SU-DHL-6 (cell line): ENCODE data around the gene ATP6V1G2.

Source experiments
- H2AFZ ChIP-seq: fragments of 200-600 bp; sonication (generic); 2 replicates; pipeline ENCODE4 v1.6.1; 2014; ENCODE audit warnings: low read depth, mild to moderate bottlenecking, moderate library complexity, mixed read lengths, antibody characterized with exemption, low read length; ENCODE audit not compliant: severe bottlenecking
- H3F3A ChIP-seq: fragments of 200-600 bp; shearing (Covaris generic); 2 replicates; pipeline ENCODE4 v1.6.0; 2016; ENCODE audit warnings: antibody characterized with exemption, mild to moderate bottlenecking; ENCODE audit not compliant: insufficient read depth
- H3K27ac ChIP-seq: fragments of 200-600 bp; sonication (generic); 2 replicates; pipeline ENCODE4 v1.5.1; 2016; ENCODE audit warnings: low read depth, mild to moderate bottlenecking, low read length, moderate library complexity, mixed read lengths
- H3K27me3 ChIP-seq: fragments of 200-600 bp; sonication (generic), shearing (Covaris generic); 2 replicates; pipeline ENCODE4 v1.6.0; 2014; ENCODE audit warnings: mild to moderate bottlenecking, low read length
- H3K36me3 ChIP-seq: fragments of 200-600 bp; sonication (generic); 2 replicates; pipeline ENCODE4 v1.6.1; 2014; ENCODE audit warnings: mild to moderate bottlenecking, low read length, mixed read lengths
- H3K4me2 ChIP-seq: fragments of 300-600, 200-600 bp; shearing (Covaris generic), sonication (generic); 2 replicates; pipeline ENCODE4 v1.6.0; 2014; ENCODE audit warnings: low read length, low read depth, mild to moderate bottlenecking; ENCODE audit not compliant: poor library complexity, severe bottlenecking
- H3K4me3 ChIP-seq: fragments of 200-600 bp; sonication (generic); 2 replicates; pipeline ENCODE4 v1.5.1; 2014; ENCODE audit warnings: antibody characterized with exemption, low read length, mild to moderate bottlenecking, mixed read lengths; ENCODE audit not compliant: insufficient read depth, poor library complexity, severe bottlenecking
- H3K79me2 ChIP-seq: fragments of 200-600 bp; sonication (generic); 2 replicates; pipeline ENCODE4 v1.6.1; 2014; ENCODE audit warnings: mild to moderate bottlenecking, low read length, moderate library complexity; ENCODE audit not compliant: insufficient read depth
- H3K9ac ChIP-seq: fragments of 200-600 bp; sonication (generic); 2 replicates; pipeline ENCODE4 v1.7.0; 2014; ENCODE audit warnings: mild to moderate bottlenecking, low read length
- H3K9me2 ChIP-seq: fragments of 200-600 bp; sonication (generic); replicated peaks from 2 replicates; pipeline ENCODE4 v1.6.1; 2014; ENCODE audit warnings: low read length; ENCODE audit not compliant: insufficient read depth
- H3K9me3 ChIP-seq: fragments of 200-600 bp; sonication (generic); 2 replicates; pipeline ENCODE4 v1.6.1; 2014; ENCODE audit warnings: low read length, mixed read lengths; ENCODE audit not compliant: insufficient read depth
- H4K20me1 ChIP-seq: fragments of 200-600 bp; sonication (generic); 2 replicates; pipeline ENCODE4 v1.6.1; 2014; ENCODE audit warnings: low read depth, mild to moderate bottlenecking, antibody characterized with exemption, low read length, moderate library complexity, mixed read lengths
- CTCF ChIP-seq: fragments of 200-600 bp; sonication (generic); IDR thresholded peaks from one replicate; pipeline ENCODE4 v1.5.1; 2017; ENCODE audit warnings: antibody characterized with exemption, mild to moderate bottlenecking, low read length, moderate library complexity; ENCODE audit not compliant: insufficient read depth, poor library complexity, severe bottlenecking
- EZH2phosphoT487 ChIP-seq: fragments of 200-600 bp; sonication (generic), shearing (Covaris generic); conservative IDR thresholded peaks from 2 replicates; pipeline ENCODE4 v1.6.1; 2018; ENCODE audit warnings: mild to moderate bottlenecking, antibody characterized with exemption, low read length, moderate library complexity, mixed read lengths

ATP6V1G2 gene

GRCh38 chr6:31579119-31579505, 32.7 kb upstream of the ATP6V1G2 start:
- no peaks in the 10 kb centered on the region for H4K20me1 ChIP-seq
- H3K4me3 ChIP-seq, result no peak overlapping the region
- H3K9me2 ChIP-seq, result no peaks in the 10 kb centered on the region
- H3K27me3 ChIP-seq, result no peaks in the 10 kb centered on the region
- peaks cover 43% of the 10 kb centered on the region for H3K79me2 ChIP-seq
- no peak overlapping the region for H2AFZ ChIP-seq
- H3K4me2 ChIP-seq, result peak overlapping the region; percentile 86
- H3K36me3 ChIP-seq, result peaks cover 3% of the 10 kb centered on the region; the same call in 1 of the 2 replicates
- peaks cover 89% of the 10 kb centered on the region for H3F3A ChIP-seq
- H3K27ac ChIP-seq, result peak overlapping the region; percentile 92
- TF ChIP-seq CTCF, result no peak
- no peak for TF ChIP-seq EZH2phosphoT487
- H3K9me3 ChIP-seq, result no peaks in the 10 kb centered on the region
- no peak overlapping the region for H3K9ac ChIP-seq

- Histone ChIP-seq H3K9ac (no peak overlapping the region; the same call in 1 of the 2 replicates), H4K20me1 (no peaks in the 10 kb centered on the region), H3K4me3 (no peak overlapping the region), H3K27ac (peak overlapping the region; percentile 92), H3F3A (peaks cover 90% of the 10 kb centered on the region), H3K79me2 (peaks cover 43% of the 10 kb centered on the region), H3K27me3 (no peaks in the 10 kb centered on the region), H3K4me2 (peak overlapping the region; percentile 86), H2AFZ (no peak overlapping the region), H3K9me2 (no peaks in the 10 kb centered on the region), H3K9me3 (no peaks in the 10 kb centered on the region), H3K36me3 (peaks cover 3% of the 10 kb centered on the region; the same call in 1 of the 2 replicates)
- TF ChIP-seq EZH2phosphoT487 (no peak), CTCF (no peak)
Observed at GRCh38 chr6:31578184-31579118, 32.0 kb upstream of the ATP6V1G2 start.

- Histone ChIP-seq H3F3A (peaks cover 86% of the 10 kb centered on the region), H3K27ac (peak overlapping the region; percentile 92), H2AFZ (no peak overlapping the region), H3K27me3 (no peaks in the 10 kb centered on the region), H3K36me3 (peaks cover 3% of the 10 kb centered on the region; the same call in 1 of the 2 replicates), H3K9me3 (no peaks in the 10 kb centered on the region), H4K20me1 (no peaks in the 10 kb centered on the region), H3K4me3 (peak overlapping the region; percentile 71), H3K9ac (peak overlapping the region; percentile 84), H3K4me2 (peak overlapping the region; percentile 86), H3K9me2 (no peaks in the 10 kb centered on the region), H3K79me2 (peaks cover 48% of the 10 kb centered on the region)
- TF ChIP-seq EZH2phosphoT487, result no peak
- no peak for TF ChIP-seq CTCF
Observed at GRCh38 chr6:31577579-31577966, 31.2 kb upstream of the ATP6V1G2 start.
